ENCODE measurements around the gene OSCAR.
A peak's percentile ranks its signal among the peaks of the same experiment; 100 is the strongest.

OSCAR gene

GRCh38 chr19:54100561-54100960 is at the start of gene OSCAR:
Gene OSCAR, minus strand, starts transcription at chr19:54100803. Its CDS starts 11 bp downstream, at chr19:54100792.
- DNase-seq (ENCODE audit: low spot score), result no peak

- DNase-seq (ENCODE audit: low spot score), result no peak
These were observed 48.6 kb upstream of the OSCAR start for GRCh38 chr19:54149021-54149812.

- DNase-seq (ENCODE audit: low spot score), result no peak
These were observed 47.6 kb upstream of the OSCAR start for GRCh38 chr19:54148158-54148557.

GRCh38 chr19:54147676-54148075 is 47.1 kb upstream of the OSCAR start:
- no peak for DNase-seq (ENCODE audit: low spot score)

- no peak for DNase-seq (ENCODE audit: low spot score)
These were observed 45.0 kb upstream of the OSCAR start for GRCh38 chr19:54145541-54146158.

GRCh38 chr19:54142166-54142780 is 41.7 kb upstream of the OSCAR start:
- DNase-seq (ENCODE audit: low spot score), result peak; percentile 36

GRCh38 chr19:54141356-54141755 is 40.8 kb upstream of the OSCAR start:
- no peak for DNase-seq (ENCODE audit: low spot score)

GRCh38 chr19:54138489-54139256 is 38.1 kb upstream of the OSCAR start:
- no peak for DNase-seq (ENCODE audit: low spot score)

- DNase-seq (ENCODE audit: low spot score), result peak; percentile 39
These were observed 37.3 kb upstream of the OSCAR start, which contains the start of gene CNOT3 for GRCh38 chr19:54137699-54138488. Gene CNOT3, plus strand, starts transcription at chr19:54137762. Its CDS starts 5,217 bp downstream, at chr19:54142979.

- DNase-seq (ENCODE audit: low spot score), result peak; percentile 99
These were observed 36.5 kb upstream of the OSCAR start for GRCh38 chr19:54136864-54137698.

GRCh38 chr19:54136086-54136863 is 35.7 kb upstream of the OSCAR start:
- peak; percentile 28 for DNase-seq (ENCODE audit: low spot score)

GRCh38 chr19:54133957-54134590 is 33.5 kb upstream of the OSCAR start:
- DNase-seq (ENCODE audit: low spot score), result no peak

- DNase-seq (ENCODE audit: low spot score), result no peak
These were observed 32.8 kb upstream of the OSCAR start for GRCh38 chr19:54133312-54133956.

GRCh38 chr19:54129617-54129996 is 29.0 kb upstream of the OSCAR start:
- DNase-seq (ENCODE audit: low spot score), result no peak

GRCh38 chr19:54128796-54129616 is 28.4 kb upstream of the OSCAR start:
- no peak for DNase-seq (ENCODE audit: low spot score)

- DNase-seq (ENCODE audit: low spot score), result no peak
These were observed 27.8 kb upstream of the OSCAR start for GRCh38 chr19:54128441-54128725.

- DNase-seq (ENCODE audit: low spot score), result no peak
These were observed 27.3 kb upstream of the OSCAR start for GRCh38 chr19:54127688-54128440.
